Neural cell (in vitro differentiated cells): ENCODE results near the gene CABCOCO1.

Experiments
- EP300 ChIP-seq: fragments of 450-650 bp; conservative IDR thresholded peaks from 2 replicates; pipeline ENCODE4 v1.6.1; 2014; ENCODE audit warnings: antibody characterized with exemption, mild to moderate bottlenecking, moderate library complexity; ENCODE audit not compliant: poor library complexity, severe bottlenecking
- EZH2 ChIP-seq: fragments of 200-600, 300-800 bp; shearing (Covaris generic), sonication (generic); IDR thresholded peaks from 2 replicates; pipeline ENCODE4 v1.6.1; 2014; ENCODE audit warnings: antibody characterized with exemption, low read length, borderline replicate concordance, mild to moderate bottlenecking; ENCODE audit not compliant: insufficient read depth, poor library complexity, severe bottlenecking
- MXI1 ChIP-seq: fragments of 450-650 bp; conservative IDR thresholded peaks from 2 replicates; pipeline ENCODE4 v1.6.1; 2014; ENCODE audit warnings: antibody characterized with exemption, mild to moderate bottlenecking; ENCODE audit not compliant: poor library complexity, severe bottlenecking
- POLR2AphosphoS5 ChIP-seq: IDR thresholded peaks from 2 replicates; pipeline ENCODE4 v1.6.1; 2012
- SMC3 ChIP-seq: fragments of 450-650 bp; conservative IDR thresholded peaks from 2 replicates; pipeline ENCODE4 v1.6.1; 2014; ENCODE audit warnings: antibody characterized with exemption, mild to moderate bottlenecking, moderate library complexity; ENCODE audit not compliant: poor library complexity
- TAF1 ChIP-seq: IDR thresholded peaks from 2 replicates; pipeline ENCODE4 v1.6.1; 2012; ENCODE audit warnings: low read depth
- TF ChIP-seq, protein P1 (sequence below): fragments of 450-650 bp; IDR thresholded peaks from 2 replicates; pipeline ENCODE4 v1.5.1; 2014; ENCODE audit warnings: antibody characterized with exemption, mild to moderate bottlenecking, moderate library complexity; ENCODE audit not compliant: poor library complexity, severe bottlenecking
- TF ChIP-seq, protein P2 (sequence below): IDR thresholded peaks from 2 replicates; pipeline ENCODE4 v1.6.1; 2012; ENCODE audit warnings: borderline replicate concordance

DNA sequence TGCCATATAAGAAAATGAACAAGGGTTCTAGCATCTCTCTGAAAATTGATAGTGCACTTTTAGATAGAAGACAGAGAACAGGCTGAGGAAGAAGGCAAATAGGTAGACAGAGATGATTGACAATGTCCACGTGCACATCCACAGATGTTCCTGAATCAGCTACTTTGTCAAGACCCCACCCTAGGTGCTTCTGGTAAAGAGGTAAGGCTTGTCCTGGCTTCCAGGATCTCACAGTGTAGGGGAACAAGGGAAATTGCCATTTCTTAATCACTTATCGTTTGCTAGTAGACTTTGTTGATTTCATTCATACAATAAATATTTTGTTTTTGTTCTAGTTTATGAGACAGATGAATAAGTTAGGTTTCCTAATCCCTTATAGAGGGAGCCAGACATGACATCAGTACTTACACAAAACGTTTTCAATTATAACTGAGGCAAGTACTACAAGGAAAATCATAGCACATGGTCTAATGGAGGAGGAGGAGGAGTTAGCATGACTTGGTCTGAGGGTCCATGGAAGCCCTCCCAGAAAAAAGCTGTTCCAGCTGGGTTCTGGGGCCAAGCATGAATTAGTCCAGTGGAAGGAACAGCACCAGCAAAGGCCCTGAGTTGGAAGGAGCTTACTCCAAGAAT lies 122.9 kb downstream of the CABCOCO1 start:
- no peak for TF ChIP-seq EP300
- TF ChIP-seq, protein P1, sequence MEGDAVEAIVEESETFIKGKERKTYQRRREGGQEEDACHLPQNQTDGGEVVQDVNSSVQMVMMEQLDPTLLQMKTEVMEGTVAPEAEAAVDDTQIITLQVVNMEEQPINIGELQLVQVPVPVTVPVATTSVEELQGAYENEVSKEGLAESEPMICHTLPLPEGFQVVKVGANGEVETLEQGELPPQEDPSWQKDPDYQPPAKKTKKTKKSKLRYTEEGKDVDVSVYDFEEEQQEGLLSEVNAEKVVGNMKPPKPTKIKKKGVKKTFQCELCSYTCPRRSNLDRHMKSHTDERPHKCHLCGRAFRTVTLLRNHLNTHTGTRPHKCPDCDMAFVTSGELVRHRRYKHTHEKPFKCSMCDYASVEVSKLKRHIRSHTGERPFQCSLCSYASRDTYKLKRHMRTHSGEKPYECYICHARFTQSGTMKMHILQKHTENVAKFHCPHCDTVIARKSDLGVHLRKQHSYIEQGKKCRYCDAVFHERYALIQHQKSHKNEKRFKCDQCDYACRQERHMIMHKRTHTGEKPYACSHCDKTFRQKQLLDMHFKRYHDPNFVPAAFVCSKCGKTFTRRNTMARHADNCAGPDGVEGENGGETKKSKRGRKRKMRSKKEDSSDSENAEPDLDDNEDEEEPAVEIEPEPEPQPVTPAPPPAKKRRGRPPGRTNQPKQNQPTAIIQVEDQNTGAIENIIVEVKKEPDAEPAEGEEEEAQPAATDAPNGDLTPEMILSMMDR: no peak
- TF ChIP-seq EZH2: no peak
- TF ChIP-seq SMC3: no peak
- no peak for TF ChIP-seq POLR2AphosphoS5
- TF ChIP-seq TAF1: no peak
- TF ChIP-seq, protein P2, sequence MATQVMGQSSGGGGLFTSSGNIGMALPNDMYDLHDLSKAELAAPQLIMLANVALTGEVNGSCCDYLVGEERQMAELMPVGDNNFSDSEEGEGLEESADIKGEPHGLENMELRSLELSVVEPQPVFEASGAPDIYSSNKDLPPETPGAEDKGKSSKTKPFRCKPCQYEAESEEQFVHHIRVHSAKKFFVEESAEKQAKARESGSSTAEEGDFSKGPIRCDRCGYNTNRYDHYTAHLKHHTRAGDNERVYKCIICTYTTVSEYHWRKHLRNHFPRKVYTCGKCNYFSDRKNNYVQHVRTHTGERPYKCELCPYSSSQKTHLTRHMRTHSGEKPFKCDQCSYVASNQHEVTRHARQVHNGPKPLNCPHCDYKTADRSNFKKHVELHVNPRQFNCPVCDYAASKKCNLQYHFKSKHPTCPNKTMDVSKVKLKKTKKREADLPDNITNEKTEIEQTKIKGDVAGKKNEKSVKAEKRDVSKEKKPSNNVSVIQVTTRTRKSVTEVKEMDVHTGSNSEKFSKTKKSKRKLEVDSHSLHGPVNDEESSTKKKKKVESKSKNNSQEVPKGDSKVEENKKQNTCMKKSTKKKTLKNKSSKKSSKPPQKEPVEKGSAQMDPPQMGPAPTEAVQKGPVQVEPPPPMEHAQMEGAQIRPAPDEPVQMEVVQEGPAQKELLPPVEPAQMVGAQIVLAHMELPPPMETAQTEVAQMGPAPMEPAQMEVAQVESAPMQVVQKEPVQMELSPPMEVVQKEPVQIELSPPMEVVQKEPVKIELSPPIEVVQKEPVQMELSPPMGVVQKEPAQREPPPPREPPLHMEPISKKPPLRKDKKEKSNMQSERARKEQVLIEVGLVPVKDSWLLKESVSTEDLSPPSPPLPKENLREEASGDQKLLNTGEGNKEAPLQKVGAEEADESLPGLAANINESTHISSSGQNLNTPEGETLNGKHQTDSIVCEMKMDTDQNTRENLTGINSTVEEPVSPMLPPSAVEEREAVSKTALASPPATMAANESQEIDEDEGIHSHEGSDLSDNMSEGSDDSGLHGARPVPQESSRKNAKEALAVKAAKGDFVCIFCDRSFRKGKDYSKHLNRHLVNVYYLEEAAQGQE: no peak
- no peak for TF ChIP-seq MXI1
